GM12874 (cell line): Measurements from ENCODE around the gene AATK.

Experiments
- CTCF ChIP-seq: IDR thresholded peaks from 2 replicates; pipeline ENCODE4 v1.5.1; 2011; ENCODE audit warnings: low read depth, mild to moderate bottlenecking, control low read depth, low read length, moderate library complexity; ENCODE audit not compliant: insufficient read depth

Gene AATK

GRCh38 chr17:81139428-81139827 is 26.6 kb downstream of the AATK start:
- no peak for TF ChIP-seq CTCF

GRCh38 chr17:81138500-81138899 is 27.5 kb downstream of the AATK start:
- TF ChIP-seq CTCF, result no peak

GRCh38 chr17:81138083-81138482 is 27.9 kb downstream of the AATK start:
- TF ChIP-seq CTCF, result no peak

- no peak for TF ChIP-seq CTCF
Measured at GRCh38 chr17:81137248-81137647, 28.8 kb downstream of the AATK start.

GRCh38 chr17:81136366-81136765 is 29.7 kb downstream of the AATK start:
- TF ChIP-seq CTCF, result no peak

- TF ChIP-seq CTCF, result no peak
Measured at GRCh38 chr17:81135505-81136278, 30.3 kb downstream of the AATK start.

GRCh38 chr17:81134064-81134781 is 31.8 kb downstream of the AATK start:
- TF ChIP-seq CTCF, result no peak
